Astrocyte (in vitro differentiated cells and primary cell): ENCODE data around the gene ENPP7. TPM values are rescaled to one million over a fixed set of nuclear protein-coding genes. Genes with fewer than 3 reads are reported as not detected.
A peak's percentile ranks its signal among the peaks of the same experiment; 100 is the strongest.

ENCODE experiments used
- DNase-seq: peaks from one replicate; pipeline ENCODE4 v3.0.0-alpha.2; 2010; ENCODE audit warnings: low read depth
- FAIRE-seq: peaks from 2 replicates; lab custom pipeline; 2011; peaks lifted over from hg19 to GRCh38; lab: Jason Lieb, UNC
- H2AFZ ChIP-seq: 2 replicates; pipeline ENCODE4 v1.6.0; 2012; ENCODE audit warnings: low read depth, low read length, inconsistent platforms
- H3K27ac ChIP-seq: 2 replicates; pipeline ENCODE4 v1.5.1; 2011; ENCODE audit warnings: low read depth, low read length, inconsistent platforms
- H3K27me3 ChIP-seq: 2 replicates; pipeline ENCODE4 v1.6.0; 2011; ENCODE audit warnings: low read length, inconsistent platforms; ENCODE audit not compliant: insufficient read depth
- H3K36me3 ChIP-seq: 2 replicates; pipeline ENCODE4 v1.5.1; 2011; ENCODE audit warnings: low read length, inconsistent platforms; ENCODE audit not compliant: insufficient read depth
- H3K4me1 ChIP-seq: 2 replicates; pipeline ENCODE4 v1.5.1; 2011; ENCODE audit warnings: low read length, inconsistent platforms; ENCODE audit not compliant: insufficient read depth
- H3K4me2 ChIP-seq: 2 replicates; pipeline ENCODE4 v1.6.0; 2012; ENCODE audit warnings: low read length, inconsistent platforms
- H3K4me3 ChIP-seq: 2 replicates; pipeline ENCODE4 v1.5.1; 2011; ENCODE audit warnings: low read depth, mild to moderate bottlenecking, low read length, inconsistent platforms; ENCODE audit not compliant: insufficient read depth
- H3K79me2 ChIP-seq: 2 replicates; pipeline ENCODE4 v1.6.0; 2012; ENCODE audit warnings: mild to moderate bottlenecking, low read length, inconsistent platforms; ENCODE audit not compliant: insufficient read depth
- H3K9ac ChIP-seq: 2 replicates; pipeline ENCODE4 v1.6.0; 2012; ENCODE audit warnings: mild to moderate bottlenecking, low read length, inconsistent platforms
- H3K9me3 ChIP-seq: 2 replicates; pipeline ENCODE4 v1.5.1; 2012; ENCODE audit warnings: low read depth, mild to moderate bottlenecking, low read length, inconsistent platforms; ENCODE audit not compliant: insufficient read depth
- H4K20me1 ChIP-seq: 2 replicates; pipeline ENCODE4 v1.6.0; 2012; ENCODE audit warnings: low read length, inconsistent platforms; ENCODE audit not compliant: insufficient read depth
- H3K27ac Mint-ChIP-seq: one replicate; pipeline ENCODE4 v1.8.0; 2021; ENCODE audit warnings: mild to moderate bottlenecking, mixed read lengths; ENCODE audit not compliant: unreplicated experiment
- H3K27me3 Mint-ChIP-seq: one replicate; pipeline ENCODE4 v1.8.0; 2021; ENCODE audit warnings: low read depth, mixed read lengths; ENCODE audit not compliant: unreplicated experiment
- H3K36me3 Mint-ChIP-seq: one replicate; pipeline ENCODE4 v1.8.0; 2021; ENCODE audit warnings: low read depth, mixed read lengths; ENCODE audit not compliant: unreplicated experiment
- H3K4me1 Mint-ChIP-seq: one replicate; pipeline ENCODE4 v1.8.0; 2021; ENCODE audit warnings: low read depth, mixed read lengths; ENCODE audit not compliant: unreplicated experiment
- H3K4me3 Mint-ChIP-seq: one replicate; pipeline ENCODE4 v1.8.0; 2021; ENCODE audit warnings: mild to moderate bottlenecking, moderate library complexity, mixed read lengths; ENCODE audit not compliant: unreplicated experiment
- H3K9me3 Mint-ChIP-seq: one replicate; pipeline ENCODE4 v1.8.0; 2021; ENCODE audit warnings: mild to moderate bottlenecking, mixed read lengths; ENCODE audit not compliant: unreplicated experiment
- EZH2 ChIP-seq: IDR thresholded peaks from 2 replicates; pipeline ENCODE4 v1.6.1; 2012; ENCODE audit warnings: mild to moderate bottlenecking, low read length, inconsistent platforms; ENCODE audit not compliant: insufficient read depth
- total RNA-seq: library from RNA; stranded (reverse); gene quantifications from 2 replicates; pipeline ENCODE4 v1.2.1, GENCODE V29; 2021
- TF ChIP-seq, protein P1 (sequence below): IDR thresholded peaks from 2 replicates; pipeline ENCODE4 v1.5.1; 2011; ENCODE audit warnings: low read depth, mild to moderate bottlenecking, inconsistent platforms, low read length, moderate library complexity; ENCODE audit not compliant: insufficient read depth

The ENPP7 gene
- total RNA-seq, 1 donor from 2014 or later = not detected

DNA sequence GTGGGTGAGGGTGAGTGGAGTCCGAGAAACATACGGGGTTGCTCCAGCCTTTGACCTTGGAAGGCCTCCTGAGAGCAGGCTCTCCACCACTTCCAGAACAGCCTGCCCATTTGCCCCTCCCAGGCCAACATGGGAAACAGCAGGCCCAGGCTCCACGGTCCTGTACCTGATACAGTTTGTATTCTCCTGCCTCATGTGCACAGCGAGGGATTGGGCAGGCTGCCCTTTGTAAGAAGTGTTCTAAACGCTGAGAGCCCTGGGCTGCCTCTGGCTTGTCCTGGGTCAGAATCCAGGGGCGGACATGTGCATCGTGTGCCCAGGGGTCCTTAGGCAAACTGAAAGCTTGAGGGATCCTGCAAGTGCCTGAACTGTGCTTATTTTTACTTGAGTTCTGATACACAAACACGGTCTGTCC is 43.8 kb downstream of the ENPP7 start:
- no peaks in the 10 kb centered on the region for H3K36me3 ChIP-seq
- no peak overlapping the region for H3K27ac ChIP-seq
- no peaks in the 10 kb centered on the region for H3K36me3 Mint-ChIP-seq
- H2AFZ ChIP-seq = no peak overlapping the region
- FAIRE-seq (no peak), DNase-seq (no peak)
- H3K79me2 ChIP-seq = no peaks in the 10 kb centered on the region
- no peak overlapping the region for H3K9ac ChIP-seq
- no peaks in the 10 kb centered on the region for H3K9me3 Mint-ChIP-seq
- peaks cover 4% of the 10 kb centered on the region for H3K4me1 Mint-ChIP-seq
- no peak overlapping the region for H3K27ac Mint-ChIP-seq
- H3K27me3 Mint-ChIP-seq = peaks cover 54% of the 10 kb centered on the region
- no peak overlapping the region for H3K4me2 ChIP-seq
- H3K4me3 ChIP-seq = no peak overlapping the region
- H3K4me3 Mint-ChIP-seq = no peak overlapping the region
- peaks cover 12% of the 10 kb centered on the region for H3K4me1 ChIP-seq
- H3K27me3 ChIP-seq = peaks cover 39% of the 10 kb centered on the region
- H4K20me1 ChIP-seq = peaks cover 8% of the 10 kb centered on the region
- TF ChIP-seq EZH2 = no peak
- TF ChIP-seq, protein P1, sequence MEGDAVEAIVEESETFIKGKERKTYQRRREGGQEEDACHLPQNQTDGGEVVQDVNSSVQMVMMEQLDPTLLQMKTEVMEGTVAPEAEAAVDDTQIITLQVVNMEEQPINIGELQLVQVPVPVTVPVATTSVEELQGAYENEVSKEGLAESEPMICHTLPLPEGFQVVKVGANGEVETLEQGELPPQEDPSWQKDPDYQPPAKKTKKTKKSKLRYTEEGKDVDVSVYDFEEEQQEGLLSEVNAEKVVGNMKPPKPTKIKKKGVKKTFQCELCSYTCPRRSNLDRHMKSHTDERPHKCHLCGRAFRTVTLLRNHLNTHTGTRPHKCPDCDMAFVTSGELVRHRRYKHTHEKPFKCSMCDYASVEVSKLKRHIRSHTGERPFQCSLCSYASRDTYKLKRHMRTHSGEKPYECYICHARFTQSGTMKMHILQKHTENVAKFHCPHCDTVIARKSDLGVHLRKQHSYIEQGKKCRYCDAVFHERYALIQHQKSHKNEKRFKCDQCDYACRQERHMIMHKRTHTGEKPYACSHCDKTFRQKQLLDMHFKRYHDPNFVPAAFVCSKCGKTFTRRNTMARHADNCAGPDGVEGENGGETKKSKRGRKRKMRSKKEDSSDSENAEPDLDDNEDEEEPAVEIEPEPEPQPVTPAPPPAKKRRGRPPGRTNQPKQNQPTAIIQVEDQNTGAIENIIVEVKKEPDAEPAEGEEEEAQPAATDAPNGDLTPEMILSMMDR = no peak
- no peaks in the 10 kb centered on the region for H3K9me3 ChIP-seq

DNA sequence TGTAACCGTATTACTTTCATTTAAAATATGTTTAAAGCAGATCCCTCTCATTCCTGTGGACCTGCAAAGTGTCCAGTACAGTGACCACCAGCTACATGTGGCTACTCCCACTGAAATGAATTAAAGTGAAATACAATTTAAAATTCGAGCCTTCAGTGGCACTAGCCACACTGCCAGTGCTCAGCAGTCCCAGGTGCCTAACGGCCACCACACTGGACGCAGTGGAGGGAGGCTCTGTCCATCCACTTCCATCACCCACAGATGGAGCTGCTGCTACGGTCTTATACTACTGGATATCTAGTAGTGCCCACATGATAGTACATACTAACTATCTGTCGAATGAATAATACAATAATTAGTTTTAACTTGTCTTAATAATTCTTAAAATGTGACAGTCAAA is 44.9 kb downstream of the ENPP7 start:
- Mint-ChIP-seq H3K27me3 (peaks cover 56% of the 10 kb centered on the region), H3K36me3 (peaks cover 9% of the 10 kb centered on the region), H3K4me1 (peaks cover 4% of the 10 kb centered on the region), H3K27ac (no peak overlapping the region), H3K9me3 (no peaks in the 10 kb centered on the region), H3K4me3 (no peak overlapping the region)
- Histone ChIP-seq H3K36me3 (no peaks in the 10 kb centered on the region), H3K27ac (no peak overlapping the region), H2AFZ (no peak overlapping the region), H3K79me2 (no peaks in the 10 kb centered on the region), H3K9me3 (no peaks in the 10 kb centered on the region), H3K27me3 (peaks cover 39% of the 10 kb centered on the region), H3K4me1 (peaks cover 12% of the 10 kb centered on the region), H4K20me1 (peaks cover 13% of the 10 kb centered on the region), H3K4me3 (no peak overlapping the region), H3K4me2 (no peak overlapping the region), H3K9ac (no peak overlapping the region)
- no peak for DNase-seq
- TF ChIP-seq, protein P1 = no peak
- TF ChIP-seq EZH2 = no peak
- FAIRE-seq = no peak

DNA sequence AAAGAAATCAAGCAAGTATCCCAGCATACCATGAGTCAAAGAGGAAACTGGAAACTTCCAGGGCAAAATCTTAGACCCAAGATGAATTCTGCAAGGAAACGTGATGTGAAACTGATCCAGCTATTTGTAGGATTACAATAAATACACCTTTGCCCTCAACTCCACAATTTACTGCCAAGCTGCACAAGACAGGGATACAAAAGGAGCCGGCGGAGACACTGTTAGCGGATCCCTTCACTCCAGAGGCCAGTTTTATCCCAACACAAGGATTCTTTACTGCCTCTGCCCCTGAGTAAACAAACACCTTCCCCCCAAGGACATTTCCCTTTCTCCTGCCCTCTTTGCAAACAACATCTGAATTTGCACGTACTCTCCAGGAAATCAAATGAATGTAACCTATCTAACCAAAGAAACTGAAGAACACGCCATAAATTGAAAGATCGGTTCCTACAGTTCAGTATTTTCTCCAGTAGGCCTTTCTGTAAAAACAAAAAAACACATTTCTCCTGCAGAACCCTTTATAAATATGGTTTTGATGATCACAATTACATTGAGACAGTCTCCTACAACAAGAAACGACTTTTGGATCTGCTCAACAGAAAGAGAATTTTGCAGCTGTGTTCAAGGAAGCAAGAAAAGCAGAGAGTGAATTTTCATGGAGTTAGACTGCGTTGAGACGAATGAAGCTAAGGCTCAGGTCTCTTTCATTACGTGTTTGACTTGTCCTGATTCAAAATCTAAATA is 45.8 kb downstream of the ENPP7 start:
- Mint-ChIP-seq H3K27ac (no peak overlapping the region), H3K36me3 (peaks cover 12% of the 10 kb centered on the region), H3K9me3 (no peaks in the 10 kb centered on the region), H3K4me3 (peak overlapping the region; percentile 81), H3K4me1 (peaks cover 4% of the 10 kb centered on the region), H3K27me3 (peaks cover 65% of the 10 kb centered on the region)
- no peak overlapping the region for H2AFZ ChIP-seq
- no peak overlapping the region for H3K9ac ChIP-seq
- no peak overlapping the region for H3K27ac ChIP-seq
- H3K4me3 ChIP-seq = no peak overlapping the region
- peak overlapping the region; percentile 83 for H3K4me2 ChIP-seq
- H3K27me3 ChIP-seq = peaks cover 39% of the 10 kb centered on the region
- peaks cover 13% of the 10 kb centered on the region for H4K20me1 ChIP-seq
- FAIRE-seq (no peak), DNase-seq (no peak)
- H3K9me3 ChIP-seq = no peaks in the 10 kb centered on the region
- H3K4me1 ChIP-seq = peaks cover 12% of the 10 kb centered on the region
- no peaks in the 10 kb centered on the region for H3K79me2 ChIP-seq
- H3K36me3 ChIP-seq = no peaks in the 10 kb centered on the region
- TF ChIP-seq, protein P1 = no peak
- no peak for TF ChIP-seq EZH2
